WTC11 (cell line): Measurements from ENCODE around the gene MAPKAPK3. TPM values are rescaled to one million over a fixed set of nuclear protein-coding genes. Genes with fewer than 3 reads are reported as not detected.

ENCODE experiments used
- ATAC-seq: fragments of 200-7000 bp; cut with Tn5 transposase; 2 replicates; pipeline ENCODE4 v1.10.0; 2021; ENCODE audit warnings: mild to moderate bottlenecking, moderate library complexity
- CTCF ChIA-PET: fragments of 300-600 bp; sonication (Branson Sonifier 250); formaldehyde crosslinking; loops from one replicate; lab custom pipeline; 2021; ENCODE audit warnings: antibody characterized with exemption; lab: Charles Lee
- POLR2A ChIA-PET: fragments of 350-600 bp; sonication (Branson Sonifier 250); formaldehyde crosslinking; loops from one replicate; lab custom pipeline; 2021; ENCODE audit warnings: antibody characterized with exemption; lab: Charles Lee
- DNase-seq: peaks from one replicate; pipeline ENCODE4 v3.0.0; 2021; ENCODE audit warnings: low spot score
- H3K27ac Mint-ChIP-seq: 2 replicates; pipeline ENCODE4 v1.8.0; 2021; ENCODE audit warnings: mixed read lengths
- H3K27me3 Mint-ChIP-seq: 2 replicates; pipeline ENCODE4 v1.8.0; 2021; ENCODE audit warnings: low read depth, mild to moderate bottlenecking, moderate library complexity, mixed read lengths
- H3K36me3 Mint-ChIP-seq: 2 replicates; pipeline ENCODE4 v1.8.0; 2021; ENCODE audit warnings: mixed read lengths
- H3K4me1 Mint-ChIP-seq: 2 replicates; pipeline ENCODE4 v1.8.0; 2022; ENCODE audit warnings: mixed read lengths
- H3K4me3 Mint-ChIP-seq: 2 replicates; pipeline ENCODE4 v1.8.0; 2021; ENCODE audit warnings: mild to moderate bottlenecking, moderate library complexity, mixed read lengths
- H3K9me3 Mint-ChIP-seq: 2 replicates; pipeline ENCODE4 v1.8.0; 2021; ENCODE audit warnings: mixed read lengths
- FOXK1 ChIP-seq: sonication (generic); formaldehyde crosslinking; IDR thresholded peaks from 2 replicates; pipeline ENCODE4 v1.8.0; 2022; ENCODE audit warnings: mild to moderate bottlenecking, moderate library complexity, missing genetic modification reagents
- FOXP1 ChIP-seq: sonication (generic); formaldehyde crosslinking; IDR thresholded peaks from 2 replicates; pipeline ENCODE4 v1.8.0; 2022; ENCODE audit warnings: missing genetic modification reagents, mild to moderate bottlenecking, moderate library complexity, borderline replicate concordance
- IRF2 ChIP-seq: sonication (generic); formaldehyde crosslinking; IDR thresholded peaks from 2 replicates; pipeline ENCODE4 v1.8.0; 2022; ENCODE audit warnings: low read depth, missing genetic modification reagents, borderline replicate concordance
- NFE2L1 ChIP-seq: sonication (generic); formaldehyde crosslinking; IDR thresholded peaks from 2 replicates; pipeline ENCODE4 v1.8.1; 2023; ENCODE audit warnings: missing genetic modification reagents
- SP1 ChIP-seq: sonication (generic); formaldehyde crosslinking; conservative IDR thresholded peaks from 2 replicates; pipeline ENCODE4 v1.8.1; 2022; ENCODE audit warnings: missing genetic modification reagents
- ZNF121 ChIP-seq: sonication (generic); formaldehyde crosslinking; IDR thresholded peaks from 2 replicates; pipeline ENCODE4 v1.8.0; 2023; ENCODE audit warnings: missing genetic modification reagents
- ZNF263 ChIP-seq: sonication (generic); formaldehyde crosslinking; IDR thresholded peaks from 2 replicates; pipeline ENCODE4 v1.8.1; 2022; ENCODE audit warnings: low read depth, mild to moderate bottlenecking, moderate library complexity, missing genetic modification reagents
- total RNA-seq: library from RNA; stranded (reverse); gene quantifications from 3 replicates; pipeline ENCODE4 v1.2.3, GENCODE V29; 2021
- TF ChIP-seq, protein P1 (sequence below): sonication (generic); formaldehyde crosslinking; IDR thresholded peaks from 2 replicates; pipeline ENCODE4 v1.8.0; 2022; ENCODE audit warnings: mild to moderate bottlenecking, missing genetic modification reagents
- TF ChIP-seq, protein P2 (sequence below): fragments of 250-450 bp; sonication (Bioruptor Pico); conservative IDR thresholded peaks from 2 replicates; pipeline ENCODE4 v1.9.0; 2021; ENCODE audit warnings: mild to moderate bottlenecking
- TF ChIP-seq, protein P3 (sequence below): sonication (generic); formaldehyde crosslinking; IDR thresholded peaks from 2 replicates; pipeline ENCODE4 v1.8.0; 2023; ENCODE audit warnings: mild to moderate bottlenecking, missing genetic modification reagents
- TF ChIP-seq, protein P4 (sequence below): fragments of 250-450 bp; sonication (Bioruptor Pico); IDR thresholded peaks from 2 replicates; pipeline ENCODE4 v1.9.0; 2021; ENCODE audit warnings: moderate library complexity, mild to moderate bottlenecking, inconsistent platforms, borderline replicate concordance
- TF ChIP-seq, protein P5 (sequence below): sonication (generic); formaldehyde crosslinking; IDR thresholded peaks from 2 replicates; pipeline ENCODE4 v1.8.0; 2022; ENCODE audit warnings: mild to moderate bottlenecking, missing genetic modification reagents
- TF ChIP-seq, protein P6 (sequence below): sonication (generic); formaldehyde crosslinking; IDR thresholded peaks from 2 replicates; pipeline ENCODE4 v1.8.0; 2022; ENCODE audit warnings: mild to moderate bottlenecking, missing genetic modification reagents
- TF ChIP-seq, protein P7 (sequence below): sonication (generic); formaldehyde crosslinking; conservative IDR thresholded peaks from 2 replicates; pipeline ENCODE4 v1.8.1; 2023; ENCODE audit warnings: mild to moderate bottlenecking, low read depth, missing genetic modification reagents, moderate library complexity

The MAPKAPK3 gene
- total RNA-seq, 1 experiment from 2014 or later, result 60.2 TPM

DNA sequence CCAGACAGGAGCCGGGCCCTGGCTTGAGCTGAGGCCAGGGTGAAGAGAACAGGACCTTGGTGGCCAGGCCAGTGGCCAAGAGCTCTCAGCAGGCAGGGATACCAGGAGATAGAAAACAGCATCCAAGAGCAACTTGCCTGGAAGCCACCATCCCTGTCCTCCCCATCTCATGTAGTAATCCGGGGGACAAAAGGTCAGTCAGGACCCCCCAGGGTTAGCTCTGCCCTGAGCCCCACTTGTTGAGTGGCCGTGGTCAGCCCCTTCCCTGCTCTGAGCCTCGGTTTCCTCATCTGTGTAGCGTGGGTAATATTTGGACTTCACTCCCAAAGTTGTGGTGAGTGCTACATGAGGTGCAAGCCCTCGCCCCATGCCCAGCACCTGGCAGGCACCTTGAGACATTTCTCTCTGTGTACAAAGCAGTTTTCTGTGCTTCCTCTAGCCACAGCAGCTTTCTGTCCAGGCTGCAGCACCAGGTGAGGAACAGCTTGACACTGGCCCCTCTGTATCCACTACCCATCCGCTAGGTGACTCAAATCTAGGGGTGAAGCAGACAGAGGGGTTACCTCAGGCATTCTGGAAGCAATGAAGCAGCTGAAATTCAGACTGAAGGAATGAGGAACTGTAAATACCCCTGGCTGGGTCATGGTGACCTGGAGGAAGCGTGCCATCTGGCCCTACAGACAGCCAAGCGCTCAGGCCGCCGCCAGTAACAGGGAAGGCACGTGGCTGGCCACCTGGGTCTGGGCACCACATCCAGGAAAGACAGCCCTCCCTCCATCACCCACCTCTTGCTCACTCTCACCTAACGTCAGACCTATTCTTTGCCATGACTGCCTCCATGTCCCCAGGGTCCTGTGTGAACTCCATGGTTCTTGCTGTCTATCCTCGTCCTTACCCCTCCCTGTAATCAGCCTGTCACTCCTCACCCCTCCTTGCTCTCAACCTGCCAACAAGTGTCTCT is 12.0 kb upstream of the MAPKAPK3 start:
- Mint-ChIP-seq H3K27ac (no peak overlapping the region), H3K36me3 (no peaks in the 10 kb centered on the region), H3K9me3 (no peaks in the 10 kb centered on the region), H3K4me1 (no peaks in the 10 kb centered on the region), H3K27me3 (peaks cover 8% of the 10 kb centered on the region), H3K4me3 (no peak overlapping the region)
- ATAC-seq (no peak), DNase-seq (no peak)
- POLR2A ChIA-PET, result no interaction called here
- TF ChIP-seq, protein P1, sequence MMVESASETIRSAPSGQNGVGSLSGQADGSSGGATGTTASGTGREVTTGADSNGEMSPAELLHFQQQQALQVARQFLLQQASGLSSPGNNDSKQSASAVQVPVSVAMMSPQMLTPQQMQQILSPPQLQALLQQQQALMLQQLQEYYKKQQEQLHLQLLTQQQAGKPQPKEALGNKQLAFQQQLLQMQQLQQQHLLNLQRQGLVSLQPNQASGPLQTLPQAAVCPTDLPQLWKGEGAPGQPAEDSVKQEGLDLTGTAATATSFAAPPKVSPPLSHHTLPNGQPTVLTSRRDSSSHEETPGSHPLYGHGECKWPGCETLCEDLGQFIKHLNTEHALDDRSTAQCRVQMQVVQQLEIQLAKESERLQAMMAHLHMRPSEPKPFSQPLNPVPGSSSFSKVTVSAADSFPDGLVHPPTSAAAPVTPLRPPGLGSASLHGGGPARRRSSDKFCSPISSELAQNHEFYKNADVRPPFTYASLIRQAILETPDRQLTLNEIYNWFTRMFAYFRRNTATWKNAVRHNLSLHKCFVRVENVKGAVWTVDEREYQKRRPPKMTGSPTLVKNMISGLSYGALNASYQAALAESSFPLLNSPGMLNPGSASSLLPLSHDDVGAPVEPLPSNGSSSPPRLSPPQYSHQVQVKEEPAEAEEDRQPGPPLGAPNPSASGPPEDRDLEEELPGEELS (CRISPR knock-in tag), result no peak
- no peak for TF ChIP-seq ZNF121 (CRISPR knock-in tag)
- TF ChIP-seq, protein P2, sequence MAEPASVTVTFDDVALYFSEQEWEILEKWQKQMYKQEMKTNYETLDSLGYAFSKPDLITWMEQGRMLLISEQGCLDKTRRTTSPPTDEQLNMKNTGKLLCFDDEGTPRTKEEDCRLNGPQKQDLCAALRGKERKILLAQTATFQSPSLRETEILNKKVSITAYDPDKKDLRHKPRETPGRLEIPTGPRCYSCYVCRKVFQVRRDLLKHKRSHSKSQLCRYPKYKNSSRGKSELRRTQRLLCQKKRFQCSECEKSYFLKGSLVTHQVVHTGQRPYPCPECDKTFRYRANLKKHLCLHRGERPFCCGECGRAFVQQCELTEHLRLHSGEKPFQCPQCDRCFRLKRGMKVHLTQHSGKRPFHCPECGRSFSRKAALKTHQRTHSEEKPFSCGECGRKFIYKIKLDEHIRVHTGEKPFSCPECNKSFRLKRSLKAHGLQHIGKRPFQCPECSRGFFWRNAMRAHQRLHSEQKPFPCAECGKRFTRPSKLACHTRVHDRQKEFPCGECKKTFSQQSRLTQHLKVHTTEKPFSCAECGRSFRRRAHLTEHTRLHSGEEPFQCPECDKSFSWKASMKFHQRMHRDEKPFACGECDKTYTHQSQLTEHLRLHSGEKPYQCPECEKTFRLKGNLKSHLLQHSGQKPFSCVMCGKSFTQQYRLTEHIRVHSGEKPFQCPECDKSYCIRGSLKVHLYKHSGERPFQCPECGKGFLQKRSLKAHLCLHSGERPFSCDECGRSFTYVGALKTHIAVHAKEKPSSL (CRISPR knock-in tag), result no peak
- TF ChIP-seq, protein P3, sequence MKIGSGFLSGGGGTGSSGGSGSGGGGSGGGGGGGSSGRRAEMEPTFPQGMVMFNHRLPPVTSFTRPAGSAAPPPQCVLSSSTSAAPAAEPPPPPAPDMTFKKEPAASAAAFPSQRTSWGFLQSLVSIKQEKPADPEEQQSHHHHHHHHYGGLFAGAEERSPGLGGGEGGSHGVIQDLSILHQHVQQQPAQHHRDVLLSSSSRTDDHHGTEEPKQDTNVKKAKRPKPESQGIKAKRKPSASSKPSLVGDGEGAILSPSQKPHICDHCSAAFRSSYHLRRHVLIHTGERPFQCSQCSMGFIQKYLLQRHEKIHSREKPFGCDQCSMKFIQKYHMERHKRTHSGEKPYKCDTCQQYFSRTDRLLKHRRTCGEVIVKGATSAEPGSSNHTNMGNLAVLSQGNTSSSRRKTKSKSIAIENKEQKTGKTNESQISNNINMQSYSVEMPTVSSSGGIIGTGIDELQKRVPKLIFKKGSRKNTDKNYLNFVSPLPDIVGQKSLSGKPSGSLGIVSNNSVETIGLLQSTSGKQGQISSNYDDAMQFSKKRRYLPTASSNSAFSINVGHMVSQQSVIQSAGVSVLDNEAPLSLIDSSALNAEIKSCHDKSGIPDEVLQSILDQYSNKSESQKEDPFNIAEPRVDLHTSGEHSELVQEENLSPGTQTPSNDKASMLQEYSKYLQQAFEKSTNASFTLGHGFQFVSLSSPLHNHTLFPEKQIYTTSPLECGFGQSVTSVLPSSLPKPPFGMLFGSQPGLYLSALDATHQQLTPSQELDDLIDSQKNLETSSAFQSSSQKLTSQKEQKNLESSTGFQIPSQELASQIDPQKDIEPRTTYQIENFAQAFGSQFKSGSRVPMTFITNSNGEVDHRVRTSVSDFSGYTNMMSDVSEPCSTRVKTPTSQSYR, result no peak
- no peak for TF ChIP-seq ZNF263 (CRISPR knock-in tag)
- TF ChIP-seq FOXP1 (CRISPR knock-in tag), result no peak
- TF ChIP-seq NFE2L1, result no peak
- TF ChIP-seq, protein P4, sequence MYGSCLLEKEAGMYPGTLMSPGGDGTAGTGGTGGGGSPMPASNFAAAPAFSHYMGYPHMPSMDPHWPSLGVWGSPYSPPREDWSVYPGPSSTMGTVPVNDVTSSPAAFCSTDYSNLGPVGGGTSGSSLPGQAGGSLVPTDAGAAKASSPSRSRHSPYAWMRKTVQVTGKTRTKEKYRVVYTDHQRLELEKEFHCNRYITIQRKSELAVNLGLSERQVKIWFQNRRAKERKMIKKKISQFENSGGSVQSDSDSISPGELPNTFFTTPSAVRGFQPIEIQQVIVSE, result no peak
- no peak for TF ChIP-seq FOXK1 (CRISPR knock-in tag)
- TF ChIP-seq, protein P5, sequence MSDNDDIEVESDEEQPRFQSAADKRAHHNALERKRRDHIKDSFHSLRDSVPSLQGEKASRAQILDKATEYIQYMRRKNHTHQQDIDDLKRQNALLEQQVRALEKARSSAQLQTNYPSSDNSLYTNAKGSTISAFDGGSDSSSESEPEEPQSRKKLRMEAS (CRISPR knock-in tag), result no peak
- TF ChIP-seq, protein P6, sequence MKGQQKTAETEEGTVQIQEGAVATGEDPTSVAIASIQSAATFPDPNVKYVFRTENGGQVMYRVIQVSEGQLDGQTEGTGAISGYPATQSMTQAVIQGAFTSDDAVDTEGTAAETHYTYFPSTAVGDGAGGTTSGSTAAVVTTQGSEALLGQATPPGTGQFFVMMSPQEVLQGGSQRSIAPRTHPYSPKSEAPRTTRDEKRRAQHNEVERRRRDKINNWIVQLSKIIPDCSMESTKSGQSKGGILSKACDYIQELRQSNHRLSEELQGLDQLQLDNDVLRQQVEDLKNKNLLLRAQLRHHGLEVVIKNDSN (CRISPR knock-in tag), result no peak
- TF ChIP-seq IRF2 (CRISPR knock-in tag), result no peak
- TF ChIP-seq, protein P7, sequence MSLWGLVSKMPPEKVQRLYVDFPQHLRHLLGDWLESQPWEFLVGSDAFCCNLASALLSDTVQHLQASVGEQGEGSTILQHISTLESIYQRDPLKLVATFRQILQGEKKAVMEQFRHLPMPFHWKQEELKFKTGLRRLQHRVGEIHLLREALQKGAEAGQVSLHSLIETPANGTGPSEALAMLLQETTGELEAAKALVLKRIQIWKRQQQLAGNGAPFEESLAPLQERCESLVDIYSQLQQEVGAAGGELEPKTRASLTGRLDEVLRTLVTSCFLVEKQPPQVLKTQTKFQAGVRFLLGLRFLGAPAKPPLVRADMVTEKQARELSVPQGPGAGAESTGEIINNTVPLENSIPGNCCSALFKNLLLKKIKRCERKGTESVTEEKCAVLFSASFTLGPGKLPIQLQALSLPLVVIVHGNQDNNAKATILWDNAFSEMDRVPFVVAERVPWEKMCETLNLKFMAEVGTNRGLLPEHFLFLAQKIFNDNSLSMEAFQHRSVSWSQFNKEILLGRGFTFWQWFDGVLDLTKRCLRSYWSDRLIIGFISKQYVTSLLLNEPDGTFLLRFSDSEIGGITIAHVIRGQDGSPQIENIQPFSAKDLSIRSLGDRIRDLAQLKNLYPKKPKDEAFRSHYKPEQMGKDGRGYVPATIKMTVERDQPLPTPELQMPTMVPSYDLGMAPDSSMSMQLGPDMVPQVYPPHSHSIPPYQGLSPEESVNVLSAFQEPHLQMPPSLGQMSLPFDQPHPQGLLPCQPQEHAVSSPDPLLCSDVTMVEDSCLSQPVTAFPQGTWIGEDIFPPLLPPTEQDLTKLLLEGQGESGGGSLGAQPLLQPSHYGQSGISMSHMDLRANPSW (CRISPR knock-in tag), result no peak
- TF ChIP-seq SP1, result no peak
- CTCF ChIA-PET, result interaction anchor here (0.8 kb wide), 1 partner anchor 12 kb away, joined by 3 read pairs; the partner anchor contains the start of gene MAPKAPK3
